Hematopoietic multipotent progenitor cell treated with erythropoietin and hydrocortisone succinate and interleukin-3 and kit ligand, for 17 days (in vitro differentiated cells): ENCODE data around the gene UIMC1.

Experiments
- DNase-seq: peaks from one replicate; pipeline ENCODE4 v3.0.0-alpha.2; 2015; ENCODE audit warnings: low spot score

Gene UIMC1

GRCh38 chr5:176952531-176953193, 53.9 kb downstream of the UIMC1 start:
- DNase-seq = no peak

GRCh38 chr5:176948458-176948857, 58.1 kb downstream of the UIMC1 start:
- no peak for DNase-seq

- no peak for DNase-seq
Measured at GRCh38 chr5:176947847-176948246, 58.7 kb downstream of the UIMC1 start.

GRCh38 chr5:176944268-176944667, 62.3 kb downstream of the UIMC1 start:
- DNase-seq = no peak

- DNase-seq = no peak
Measured at GRCh38 chr5:176943816-176944215, 62.8 kb downstream of the UIMC1 start.

- no peak for DNase-seq
Measured at GRCh38 chr5:176941951-176942350, 64.6 kb downstream of the UIMC1 start.

- no peak for DNase-seq
Measured at GRCh38 chr5:176938472-176938871, 68.1 kb downstream of the UIMC1 start.

GRCh38 chr5:176935017-176935416, 71.6 kb downstream of the UIMC1 start:
- DNase-seq = no peak

- no peak for DNase-seq
Measured at GRCh38 chr5:176934309-176934930, 72.2 kb downstream of the UIMC1 start.

GRCh38 chr5:176929654-176930053, 76.9 kb downstream of the UIMC1 start:
- no peak for DNase-seq

- no peak for DNase-seq
Measured at GRCh38 chr5:176927562-176927961, 79.0 kb downstream of the UIMC1 start.

GRCh38 chr5:176922817-176923216, 83.8 kb downstream of the UIMC1 start:
- no peak for DNase-seq

- no peak for DNase-seq
Measured at GRCh38 chr5:176921714-176922113, 84.9 kb downstream of the UIMC1 start.

- DNase-seq = no peak
Measured at GRCh38 chr5:176918613-176919012, 88.0 kb downstream of the UIMC1 start.

GRCh38 chr5:176916337-176916736, 90.2 kb downstream of the UIMC1 start:
- no peak for DNase-seq

GRCh38 chr5:176915906-176916305, 90.7 kb downstream of the UIMC1 start:
- no peak for DNase-seq

GRCh38 chr5:176912115-176912514, 94.5 kb downstream of the UIMC1 start:
- no peak for DNase-seq

GRCh38 chr5:176908675-176909368, 97.8 kb downstream of the UIMC1 start:
- no peak for DNase-seq

GRCh38 chr5:176906796-176907195, 99.8 kb downstream of the UIMC1 start:
- DNase-seq = no peak

GRCh38 chr5:176906126-176906525, 100.5 kb downstream of the UIMC1 start:
- no peak for DNase-seq

GRCh38 chr5:176904276-176904675, 102.3 kb downstream of the UIMC1 start:
- no peak for DNase-seq

GRCh38 chr5:176902911-176903664, 103.5 kb downstream of the UIMC1 start:
- no peak for DNase-seq
